ENCODE data around the gene PML.

PML gene

DNA sequence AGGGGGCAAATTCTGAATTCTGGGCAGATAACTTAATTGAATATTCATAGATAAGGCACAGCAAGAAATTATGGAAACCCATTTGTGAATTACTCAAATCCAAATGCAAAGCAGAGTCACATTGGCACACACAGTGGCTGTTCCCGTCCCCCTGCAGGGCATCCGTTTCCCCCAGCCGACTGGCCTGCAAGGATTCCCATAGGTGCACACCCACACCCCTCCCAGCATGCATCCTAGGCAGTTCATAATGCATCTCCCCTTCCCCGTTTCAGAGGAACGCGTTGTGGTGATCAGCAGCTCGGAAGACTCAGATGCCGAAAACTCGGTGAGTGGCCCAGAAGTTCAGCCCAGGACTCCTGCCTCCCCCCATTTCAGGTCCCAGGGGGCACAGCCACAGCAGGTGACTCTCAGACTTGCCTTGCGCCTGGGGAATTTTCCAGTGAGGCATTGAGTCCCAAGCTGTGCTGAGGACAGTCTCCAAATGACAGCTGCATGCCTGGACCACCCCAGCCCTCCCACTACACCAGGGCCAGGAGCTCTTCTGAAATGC, 39.8 kb downstream of the PML start:
- H3K4me1 ChIP-seq (ENCODE audit: control insufficient read depth, insufficient read depth, low read length): peaks cover 10% of the 10 kb centered on the region
- H3K36me3 ChIP-seq (ENCODE audit: control insufficient read depth, insufficient read depth, low read length): peaks cover 25% of the 10 kb centered on the region
- no peak overlapping the region for H3K4me3 ChIP-seq (ENCODE audit: low read length)
- no peaks in the 10 kb centered on the region for H3K27me3 ChIP-seq (ENCODE audit: control insufficient read depth, insufficient read depth, low read length)
- no peak overlapping the region for H3K9ac ChIP-seq (ENCODE audit: low read length)
- no peak overlapping the region for H3K27ac ChIP-seq (ENCODE audit: low read depth, low read length)

DNA sequence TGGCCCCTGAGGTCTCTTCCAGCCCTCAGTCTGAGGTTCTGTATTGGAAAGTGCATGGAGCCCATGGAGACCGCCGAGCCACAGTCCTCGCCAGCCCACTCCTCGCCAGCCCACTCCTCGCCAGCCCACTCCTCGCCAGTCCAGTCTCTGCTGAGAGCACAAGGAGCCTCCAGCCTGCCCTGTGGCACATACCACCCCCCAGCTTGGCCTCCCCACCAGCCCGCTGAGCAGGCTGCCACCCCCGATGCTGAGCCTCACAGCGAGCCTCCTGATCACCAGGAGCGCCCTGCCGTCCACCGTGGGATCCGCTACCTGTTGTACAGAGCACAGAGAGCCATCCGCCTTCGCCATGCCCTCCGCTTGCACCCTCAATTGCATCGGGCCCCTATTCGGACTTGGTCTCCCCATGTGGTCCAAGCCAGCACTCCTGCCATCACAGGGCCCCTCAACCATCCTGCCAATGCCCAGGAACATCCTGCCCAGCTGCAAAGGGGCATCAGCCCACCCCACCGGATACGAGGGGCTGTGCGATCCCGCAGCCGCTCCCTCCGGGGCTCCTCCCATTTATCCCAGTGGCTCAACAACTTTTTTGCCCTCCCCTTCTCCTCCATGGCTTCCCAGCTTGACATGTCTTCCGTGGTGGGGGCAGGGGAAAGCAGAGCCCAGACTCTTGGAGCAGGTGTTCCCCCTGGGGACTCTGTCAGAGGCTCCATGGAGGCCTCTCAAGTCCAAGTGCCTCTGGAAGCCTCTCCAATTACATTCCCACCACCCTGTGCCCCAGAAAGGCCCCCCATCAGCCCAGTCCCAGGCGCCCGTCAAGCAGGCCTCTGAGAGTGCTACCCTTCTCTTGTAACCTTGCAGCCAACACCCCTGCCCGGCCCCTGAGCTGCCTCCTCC, 40.9 kb downstream of the PML start:
- Histone ChIP-seq H3K4me3 (ENCODE audit: low read length) (no peak overlapping the region), H3K27me3 (ENCODE audit: control insufficient read depth, insufficient read depth, low read length) (no peaks in the 10 kb centered on the region), H3K9ac (ENCODE audit: low read length) (no peak overlapping the region), H3K4me1 (ENCODE audit: control insufficient read depth, insufficient read depth, low read length) (peaks cover 14% of the 10 kb centered on the region), H3K36me3 (ENCODE audit: control insufficient read depth, insufficient read depth, low read length) (peaks cover 25% of the 10 kb centered on the region), H3K27ac (ENCODE audit: low read depth, low read length) (no peak overlapping the region)

DNA sequence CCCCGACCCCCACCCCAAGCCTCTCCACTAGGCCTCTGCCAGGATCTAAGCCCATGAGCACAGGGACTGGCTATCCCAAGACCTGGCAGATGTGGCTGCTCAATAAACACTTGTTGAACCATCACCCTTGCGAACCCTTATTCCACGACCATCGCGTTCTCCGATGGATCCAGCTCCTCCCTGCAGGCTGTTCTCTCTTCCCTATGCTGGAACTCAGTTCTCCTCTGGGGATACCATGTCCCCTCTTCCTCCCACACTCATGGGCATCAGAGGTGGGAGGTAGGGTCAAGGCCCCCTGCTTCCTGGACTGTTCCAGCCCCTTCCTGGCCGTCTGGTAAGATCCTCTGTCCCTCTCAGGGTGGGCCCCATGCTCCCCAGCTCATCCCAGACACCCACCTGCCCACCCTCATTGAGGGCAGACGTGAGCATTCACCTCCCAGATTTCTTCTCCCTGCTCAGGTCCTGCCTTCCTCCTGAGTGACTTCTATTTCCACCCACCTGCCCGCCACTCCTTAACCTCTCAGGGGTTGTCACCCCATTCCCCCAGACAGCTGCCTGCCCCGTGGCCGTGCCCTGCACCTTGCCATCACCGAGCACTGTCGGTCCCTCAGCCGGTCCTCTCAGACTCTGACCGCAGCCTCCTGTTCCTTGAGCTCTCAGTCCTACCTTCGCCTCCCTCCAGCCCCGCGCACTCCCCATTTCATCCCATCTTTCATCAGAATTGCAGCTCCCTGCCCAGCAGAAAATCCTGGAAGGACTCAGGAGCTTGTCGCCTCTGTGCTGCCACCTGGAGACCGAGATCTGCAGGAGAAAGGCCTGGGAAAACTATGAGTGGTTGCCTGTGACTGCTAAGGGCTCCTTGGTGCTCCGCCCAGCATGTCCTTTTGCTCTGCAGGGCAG, 42.0 kb downstream of the PML start:
- H3K36me3 ChIP-seq (ENCODE audit: control insufficient read depth, insufficient read depth, low read length): peaks cover 25% of the 10 kb centered on the region
- H3K4me1 ChIP-seq (ENCODE audit: control insufficient read depth, insufficient read depth, low read length): peaks cover 18% of the 10 kb centered on the region
- H3K9ac ChIP-seq (ENCODE audit: low read length): no peak overlapping the region
- H3K27ac ChIP-seq (ENCODE audit: low read depth, low read length): no peak overlapping the region
- H3K27me3 ChIP-seq (ENCODE audit: control insufficient read depth, insufficient read depth, low read length): no peaks in the 10 kb centered on the region
- H3K4me3 ChIP-seq (ENCODE audit: low read length): no peak overlapping the region

DNA sequence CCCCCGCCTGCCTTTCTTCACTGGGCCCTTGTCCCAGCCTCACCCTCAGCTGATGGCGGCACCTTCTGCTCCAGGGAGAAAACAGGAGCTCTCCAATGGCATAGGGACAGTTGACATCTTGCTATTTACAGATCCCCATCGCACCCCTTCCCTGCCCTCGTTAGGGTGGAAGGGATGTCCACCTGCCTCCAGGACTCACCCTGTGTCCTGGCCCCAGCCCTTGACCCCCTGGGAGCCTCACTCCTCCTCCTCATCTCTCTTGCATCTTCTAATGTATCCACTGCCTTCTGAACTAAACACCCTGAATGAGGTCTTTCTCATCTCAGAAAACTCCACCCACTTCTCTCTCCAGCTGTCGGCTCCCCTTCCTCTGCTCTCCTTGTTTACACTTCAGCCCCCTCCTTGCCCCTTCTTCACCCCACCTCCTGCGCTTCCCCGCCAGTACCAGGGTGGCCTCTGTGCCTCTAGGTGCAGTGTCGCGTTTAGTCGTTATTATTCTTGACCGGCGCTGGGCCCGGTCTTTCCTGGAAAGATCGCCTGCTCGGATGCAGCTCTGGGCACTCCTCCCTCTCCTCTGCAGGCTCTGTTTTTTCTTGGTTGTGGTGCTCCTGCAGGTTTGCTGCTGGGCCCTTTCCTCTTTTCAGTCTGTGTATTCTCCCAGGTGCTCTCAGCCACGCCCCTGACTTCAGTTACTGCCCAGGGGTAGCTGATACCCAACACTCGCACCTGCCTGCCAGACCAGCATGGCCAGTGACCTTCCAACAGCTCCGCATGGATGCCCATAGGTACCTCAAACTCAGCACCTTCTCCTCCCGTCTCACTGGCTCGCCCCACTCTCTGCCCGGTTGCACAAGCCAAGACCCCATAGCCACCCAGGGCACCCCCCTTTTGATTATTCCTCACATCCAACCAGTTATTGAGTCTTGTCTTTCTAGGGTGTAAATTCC, 42.9 kb downstream of the PML start:
- Histone ChIP-seq H3K27me3 (ENCODE audit: control insufficient read depth, insufficient read depth, low read length) (no peaks in the 10 kb centered on the region), H3K9ac (ENCODE audit: low read length) (no peak overlapping the region), H3K4me1 (ENCODE audit: control insufficient read depth, insufficient read depth, low read length) (peaks cover 18% of the 10 kb centered on the region), H3K27ac (ENCODE audit: low read depth, low read length) (no peak overlapping the region), H3K36me3 (ENCODE audit: control insufficient read depth, insufficient read depth, low read length) (peaks cover 25% of the 10 kb centered on the region), H3K4me3 (ENCODE audit: low read length) (no peak overlapping the region)

DNA sequence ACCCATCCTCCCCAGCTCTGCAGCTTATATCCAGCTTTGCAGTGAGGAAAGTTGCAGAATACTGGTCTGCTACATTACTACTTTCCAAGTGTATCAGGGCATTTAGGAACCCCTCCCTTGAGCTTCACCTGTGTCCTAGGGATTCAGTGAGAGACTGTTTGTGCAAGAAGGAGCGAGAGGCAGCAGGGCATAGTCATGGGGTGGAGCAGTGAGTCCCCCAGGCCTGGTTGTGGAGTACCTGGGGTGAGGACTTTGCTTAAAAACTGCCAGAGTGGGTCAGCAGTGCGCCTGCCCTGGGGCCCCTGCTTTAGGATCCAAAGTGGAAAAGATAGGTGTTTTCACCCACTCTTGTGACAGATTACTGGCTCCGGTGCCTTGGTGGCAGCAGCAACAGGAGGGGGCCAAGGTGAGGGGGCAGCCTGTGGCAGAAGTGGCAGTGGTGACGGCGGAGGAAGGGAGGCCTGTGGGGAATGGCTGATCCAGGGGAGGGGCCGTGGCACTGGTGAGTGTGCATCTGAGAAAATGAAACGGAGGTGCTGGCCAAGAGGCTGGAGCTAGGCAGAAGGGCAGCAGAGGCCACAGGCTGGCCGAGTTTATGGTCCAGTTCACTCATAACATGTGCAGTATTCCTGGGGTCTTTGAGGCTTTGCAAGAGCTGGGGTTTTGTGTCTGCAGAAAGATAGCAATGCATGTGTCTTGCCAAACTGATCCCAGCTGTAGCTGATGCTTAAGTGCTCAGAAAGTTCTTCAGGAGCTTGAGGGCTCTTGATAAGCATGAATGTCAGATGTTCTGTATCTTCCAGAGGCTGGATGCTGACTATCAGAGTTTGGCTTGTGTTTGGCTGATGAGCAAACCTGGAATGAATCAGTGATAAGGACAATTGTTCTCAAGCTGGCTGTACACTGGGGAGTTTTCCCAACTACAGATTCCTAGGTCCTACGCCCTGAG, 44.5 kb downstream of the PML start:
- no peak overlapping the region for H3K4me3 ChIP-seq (ENCODE audit: low read length)
- peaks cover 18% of the 10 kb centered on the region for H3K4me1 ChIP-seq (ENCODE audit: control insufficient read depth, insufficient read depth, low read length)
- no peak overlapping the region for H3K27ac ChIP-seq (ENCODE audit: low read depth, low read length)
- H3K27me3 ChIP-seq (ENCODE audit: control insufficient read depth, insufficient read depth, low read length): no peaks in the 10 kb centered on the region
- H3K36me3 ChIP-seq (ENCODE audit: control insufficient read depth, insufficient read depth, low read length): peaks cover 12% of the 10 kb centered on the region
- H3K9ac ChIP-seq (ENCODE audit: low read length): no peak overlapping the region

DNA sequence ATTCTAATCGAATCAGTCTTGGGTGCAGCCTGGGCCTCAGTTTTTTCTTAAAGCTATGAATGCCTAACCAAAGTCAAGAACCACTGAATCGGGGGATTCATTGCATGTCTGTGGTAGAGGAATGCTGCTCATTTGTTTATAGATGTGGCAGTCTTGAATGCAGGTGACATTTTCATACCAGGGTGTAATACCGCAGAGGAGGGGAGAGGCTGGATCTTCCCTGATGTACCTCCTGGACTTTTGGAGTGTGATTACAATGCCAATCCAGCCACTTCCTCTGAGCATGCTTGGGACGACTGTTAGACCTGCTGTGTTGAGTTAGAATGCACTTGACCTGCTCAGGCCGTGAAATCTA, 45.1 kb downstream of the PML start:
- no peak overlapping the region for H3K9ac ChIP-seq (ENCODE audit: low read length)
- H3K4me1 ChIP-seq (ENCODE audit: control insufficient read depth, insufficient read depth, low read length): peaks cover 18% of the 10 kb centered on the region
- H3K36me3 ChIP-seq (ENCODE audit: control insufficient read depth, insufficient read depth, low read length): peaks cover 9% of the 10 kb centered on the region
- no peak overlapping the region for H3K27ac ChIP-seq (ENCODE audit: low read depth, low read length)
- no peaks in the 10 kb centered on the region for H3K27me3 ChIP-seq (ENCODE audit: control insufficient read depth, insufficient read depth, low read length)
- H3K4me3 ChIP-seq (ENCODE audit: low read length): no peak overlapping the region

DNA sequence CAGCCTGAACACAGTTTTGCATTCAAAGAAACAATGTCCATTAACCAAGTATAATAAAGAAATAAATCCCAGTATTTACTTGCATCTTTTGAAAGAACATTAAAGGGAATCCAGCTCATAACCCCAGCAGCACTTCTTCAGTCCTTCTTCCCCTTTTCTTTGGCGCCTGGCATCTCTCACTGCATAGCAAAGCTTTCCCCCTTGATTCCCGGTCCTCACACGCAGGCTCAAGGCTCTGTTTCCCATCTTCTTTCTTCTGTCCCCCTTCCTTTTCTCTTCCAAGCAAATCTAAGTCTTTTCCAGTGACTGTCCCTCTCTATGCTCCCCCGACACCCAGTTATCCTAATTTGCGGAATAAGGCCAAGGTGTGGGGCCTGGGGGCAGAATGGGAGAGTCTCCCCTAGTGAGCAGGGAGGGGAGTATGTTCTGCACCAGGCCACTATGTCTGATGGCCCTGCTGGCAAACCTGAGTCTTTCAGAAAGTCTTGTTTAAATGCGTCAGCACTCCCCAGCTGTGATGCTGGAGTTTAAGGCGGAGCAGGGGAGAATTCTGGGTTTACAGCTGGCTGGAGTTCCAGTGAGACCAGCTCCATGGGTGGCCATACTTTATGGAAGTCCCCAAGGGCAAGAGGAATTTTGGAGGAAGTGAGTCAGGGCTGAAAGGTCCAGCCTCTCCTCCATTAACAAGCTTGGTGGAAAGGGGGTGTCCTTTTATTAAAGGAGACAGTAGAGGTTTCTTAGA, 45.8 kb downstream of the PML start:
- peaks cover 18% of the 10 kb centered on the region for H3K4me1 ChIP-seq (ENCODE audit: control insufficient read depth, insufficient read depth, low read length)
- H3K36me3 ChIP-seq (ENCODE audit: control insufficient read depth, insufficient read depth, low read length): peaks cover 8% of the 10 kb centered on the region
- no peak overlapping the region for H3K27ac ChIP-seq (ENCODE audit: low read depth, low read length)
- no peak overlapping the region for H3K4me3 ChIP-seq (ENCODE audit: low read length)
- H3K9ac ChIP-seq (ENCODE audit: low read length): no peak overlapping the region
- no peaks in the 10 kb centered on the region for H3K27me3 ChIP-seq (ENCODE audit: control insufficient read depth, insufficient read depth, low read length)

DNA sequence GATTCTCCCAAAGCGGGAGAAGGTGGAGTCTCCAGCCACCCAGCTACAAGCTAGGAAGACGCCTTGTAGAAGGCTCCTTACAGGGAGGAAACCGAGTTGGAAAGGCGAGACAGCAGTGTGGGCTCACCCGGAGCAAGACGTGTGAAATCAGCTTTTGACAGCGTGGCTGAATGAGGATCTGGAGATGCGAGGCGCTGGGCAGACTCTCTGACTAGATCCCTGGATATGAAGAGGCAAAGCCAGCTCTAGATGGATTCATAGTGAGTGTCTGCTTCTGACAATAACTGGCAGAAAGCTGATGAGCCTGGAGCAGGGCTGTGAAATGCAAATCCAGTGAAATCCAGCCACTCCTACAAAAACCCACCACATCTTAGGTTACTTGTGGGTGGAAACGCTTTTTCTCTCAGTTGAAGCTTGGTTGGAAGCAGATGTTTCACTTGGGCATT, 46.8 kb downstream of the PML start:
- H3K4me1 ChIP-seq (ENCODE audit: control insufficient read depth, insufficient read depth, low read length): peaks cover 18% of the 10 kb centered on the region
- H3K27me3 ChIP-seq (ENCODE audit: control insufficient read depth, insufficient read depth, low read length): no peaks in the 10 kb centered on the region
- H3K36me3 ChIP-seq (ENCODE audit: control insufficient read depth, insufficient read depth, low read length): peaks cover 2% of the 10 kb centered on the region
- H3K27ac ChIP-seq (ENCODE audit: low read depth, low read length): peak overlapping the region; percentile 36
- no peak overlapping the region for H3K9ac ChIP-seq (ENCODE audit: low read length)
- no peak overlapping the region for H3K4me3 ChIP-seq (ENCODE audit: low read length)

DNA sequence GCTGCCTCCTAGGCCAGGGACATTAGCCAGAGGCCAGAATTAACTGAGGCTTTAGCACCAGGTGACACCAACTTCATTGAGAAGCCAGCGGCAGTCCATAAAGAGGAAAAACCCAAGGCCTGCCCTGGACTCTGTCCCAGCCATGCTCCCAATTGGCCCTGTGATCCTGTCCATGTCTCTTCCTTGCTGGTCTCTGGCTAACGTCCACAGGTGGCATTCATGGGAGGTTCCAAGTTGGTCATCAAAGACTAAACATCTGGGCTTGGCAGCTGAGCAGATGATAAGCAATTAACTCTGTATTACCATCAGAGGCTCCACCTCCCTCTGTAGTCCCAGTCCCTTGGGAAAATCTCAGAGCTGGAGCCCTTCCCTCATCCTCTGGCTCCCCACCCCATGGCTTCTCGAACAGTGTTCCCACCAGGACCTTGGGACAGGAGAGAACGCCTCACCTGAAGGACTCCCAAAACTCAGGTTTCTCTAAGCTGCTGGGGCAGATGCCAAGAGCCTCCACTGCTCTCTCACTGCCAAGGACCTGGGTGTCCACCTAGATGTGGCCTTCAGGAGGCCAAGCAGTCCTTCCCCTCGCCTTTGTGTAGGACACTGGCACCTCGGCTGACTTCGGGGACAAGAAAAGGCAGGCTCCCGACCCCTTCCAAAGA, 47.4 kb downstream of the PML start:
- H3K27me3 ChIP-seq (ENCODE audit: control insufficient read depth, insufficient read depth, low read length): no peaks in the 10 kb centered on the region
- H3K4me3 ChIP-seq (ENCODE audit: low read length): no peak overlapping the region
- no peak overlapping the region for H3K27ac ChIP-seq (ENCODE audit: low read depth, low read length)
- peaks cover 14% of the 10 kb centered on the region for H3K4me1 ChIP-seq (ENCODE audit: control insufficient read depth, insufficient read depth, low read length)
- no peaks in the 10 kb centered on the region for H3K36me3 ChIP-seq (ENCODE audit: control insufficient read depth, insufficient read depth, low read length)
- H3K9ac ChIP-seq (ENCODE audit: low read length): no peak overlapping the region

All from rectal smooth muscle tissue (tissue), 1 donor.